Measurements from ENCODE around the gene PPP2R5E.

Gene PPP2R5E

GRCh38 chr14:63367742-63368364 lies 175.3 kb downstream of the PPP2R5E start:
- no peak for DNase-seq

GRCh38 chr14:63362389-63362819 lies 180.8 kb downstream of the PPP2R5E start:
- peak; percentile 67 for DNase-seq

GRCh38 chr14:63361790-63362189 lies 181.4 kb downstream of the PPP2R5E start:
- no peak for DNase-seq

- DNase-seq, result no peak
Measured at GRCh38 chr14:63357841-63358240, 185.3 kb downstream of the PPP2R5E start.

- DNase-seq, result no peak
Measured at GRCh38 chr14:63345826-63346225, 197.4 kb downstream of the PPP2R5E start.

- DNase-seq, result no peak
Measured at GRCh38 chr14:63344336-63344735, 198.8 kb downstream of the PPP2R5E start.

GRCh38 chr14:63343878-63344277 lies 199.3 kb downstream of the PPP2R5E start:
- no peak for DNase-seq

- DNase-seq, result no peak
Measured at GRCh38 chr14:63342371-63342770, 200.8 kb downstream of the PPP2R5E start.

GRCh38 chr14:63328787-63329737 lies 214.1 kb downstream of the PPP2R5E start:
- no peak for DNase-seq

- DNase-seq, result no peak
Measured at GRCh38 chr14:63326840-63327239, 216.3 kb downstream of the PPP2R5E start.

GRCh38 chr14:63322897-63323573 lies 220.1 kb downstream of the PPP2R5E start:
- no peak for DNase-seq

GRCh38 chr14:63322472-63322871 lies 220.7 kb downstream of the PPP2R5E start:
- DNase-seq, result no peak

Data from NCI-H774 (cell line).